ENCODE measurements around the gene ASIC1. TPM values are rescaled to one million over a fixed set of nuclear protein-coding genes. Genes with fewer than 3 reads are reported as not detected.
"Not testable (repeated sequence)": the region's sequence is repeated elsewhere in the genome, so short reads cannot be mapped to it uniquely, and the experiment has no call there.

ASIC1 gene
- total and polyA plus RNA-seq, 7 donors: 1.3 to 6.9 (median 4.2) TPM; not detected in 1

GRCh38 chr12:50082644-50083043 lies 25.2 kb downstream of the ASIC1 start:
- no peaks in the 10 kb centered on the region for H3K27me3 ChIP-seq
- H3K36me3 ChIP-seq: peaks cover 0 to 13% (median 11%) of the 10 kb centered on the region in 4 donors
- H3K4me1 ChIP-seq: peaks cover 0 to 17% (median 11%) of the 10 kb centered on the region in 4 donors
- H3K9me3 ChIP-seq: no peaks in the 10 kb centered on the region
- no peak overlapping the region for H3K4me3 ChIP-seq
- 17 to 70% methylated on average over 7 of the region's 7 CpGs for WGBS, 2 donors
- no peak for TF ChIP-seq POLR2A (IDR thresholded peaks at IDR 0.05)
- no peak for TF ChIP-seq POLR2AphosphoS5 (IDR thresholded peaks at IDR 0.05)
- TF ChIP-seq EP300 (IDR thresholded peaks at IDR 0.05): no peak
- TF ChIP-seq, protein P1, sequence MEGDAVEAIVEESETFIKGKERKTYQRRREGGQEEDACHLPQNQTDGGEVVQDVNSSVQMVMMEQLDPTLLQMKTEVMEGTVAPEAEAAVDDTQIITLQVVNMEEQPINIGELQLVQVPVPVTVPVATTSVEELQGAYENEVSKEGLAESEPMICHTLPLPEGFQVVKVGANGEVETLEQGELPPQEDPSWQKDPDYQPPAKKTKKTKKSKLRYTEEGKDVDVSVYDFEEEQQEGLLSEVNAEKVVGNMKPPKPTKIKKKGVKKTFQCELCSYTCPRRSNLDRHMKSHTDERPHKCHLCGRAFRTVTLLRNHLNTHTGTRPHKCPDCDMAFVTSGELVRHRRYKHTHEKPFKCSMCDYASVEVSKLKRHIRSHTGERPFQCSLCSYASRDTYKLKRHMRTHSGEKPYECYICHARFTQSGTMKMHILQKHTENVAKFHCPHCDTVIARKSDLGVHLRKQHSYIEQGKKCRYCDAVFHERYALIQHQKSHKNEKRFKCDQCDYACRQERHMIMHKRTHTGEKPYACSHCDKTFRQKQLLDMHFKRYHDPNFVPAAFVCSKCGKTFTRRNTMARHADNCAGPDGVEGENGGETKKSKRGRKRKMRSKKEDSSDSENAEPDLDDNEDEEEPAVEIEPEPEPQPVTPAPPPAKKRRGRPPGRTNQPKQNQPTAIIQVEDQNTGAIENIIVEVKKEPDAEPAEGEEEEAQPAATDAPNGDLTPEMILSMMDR (IDR thresholded peaks at IDR 0.05): no peak
- DNase-seq: no peak
- no peak overlapping the region for H3K27ac ChIP-seq
- intact Hi-C loops (cut with DNase I): no loop called here

- no peak for DNase-seq
- H3K4me1 ChIP-seq: peaks cover 0 to 17% (median 11%) of the 10 kb centered on the region in 4 donors
- TF ChIP-seq POLR2AphosphoS5 (IDR thresholded peaks at IDR 0.05) (no peak), POLR2A (IDR thresholded peaks at IDR 0.05) (no peak), EP300 (IDR thresholded peaks at IDR 0.05) (no peak)
- TF ChIP-seq, protein P1 (IDR thresholded peaks at IDR 0.05): no peak
- no peak overlapping the region for H3K4me3 ChIP-seq
- H3K9me3 ChIP-seq: no peaks in the 10 kb centered on the region
- 90 to 97% methylated on average over 1 of the region's 1 CpG for WGBS, 2 donors
- H3K27ac ChIP-seq: no peak overlapping the region
- intact Hi-C loops (cut with DNase I): no loop called here
- peaks cover 0 to 18% (median 14%) of the 10 kb centered on the region in 4 donors for H3K36me3 ChIP-seq
- no peaks in the 10 kb centered on the region for H3K27me3 ChIP-seq
Observed at GRCh38 chr12:50083301-50083700, 25.9 kb downstream of the ASIC1 start.

- 40 to 48% methylated on average over 7 of the region's 7 CpGs for WGBS, 2 donors
- intact Hi-C loops (cut with DNase I): loop anchor here (2.0 kb wide), 2 partner anchors 26 to 82 kb away; partner anchors contain the start of gene CERS5
Observed at GRCh38 chr12:50084409-50084774, 27.0 kb downstream of the ASIC1 start.

GRCh38 chr12:50084775-50085614 lies 27.6 kb downstream of the ASIC1 start, which contains the start of gene SMARCD1:
Gene SMARCD1 (plus strand): TSS chr12:50085342. CDS start chr12:50085370, 28 bp downstream.
- H3K36me3 ChIP-seq: peaks cover 5 to 35% (median 30%) of the 10 kb centered on the region in 4 donors
- H3K27ac ChIP-seq: peak within 1 kb of the TSS; percentile 96 to 99 (median 98)
- TF ChIP-seq, protein P1 (IDR thresholded peaks at IDR 0.05): peak in 1 of 4 experiments; percentile 22
- TF ChIP-seq POLR2AphosphoS5 (IDR thresholded peaks at IDR 0.05) (peak in 2 of 4 donors; percentile 50 to 65), EP300 (IDR thresholded peaks at IDR 0.05) (no peak), POLR2A (IDR thresholded peaks at IDR 0.05) (no peak)
- no peaks in the 10 kb centered on the region for H3K27me3 ChIP-seq
- 0 to 1% methylated on average over 69 of the region's 69 CpGs for WGBS, 2 donors
- peaks cover 0 to 24% (median 11%) of the 10 kb centered on the region in 4 donors for H3K4me1 ChIP-seq
- peak; percentile 96 for DNase-seq
- intact Hi-C loops (cut with DNase I): loop anchor here (2.0 kb wide), 2 partner anchors 26 to 82 kb away; partner anchors contain the start of gene CERS5
- H3K9me3 ChIP-seq: no peaks in the 10 kb centered on the region
- peak within 1 kb of the TSS; percentile 80 to 99 (median 90) for H3K4me3 ChIP-seq

More at GRCh38 chr12:50084409-50084774, 27.0 kb downstream of the ASIC1 start:
- Histone ChIP-seq H3K4me3 (peak overlapping the region; percentile 80 to 99 (median 90)), H3K36me3 (peaks cover 2 to 29% (median 24%) of the 10 kb centered on the region in 4 donors), H3K27ac (peak overlapping the region; percentile 96 to 99 (median 98)), H3K4me1 (peaks cover 0 to 24% (median 11%) of the 10 kb centered on the region in 4 donors)
- not testable (repeated sequence) for H3K9me3 ChIP-seq, H3K27me3 ChIP-seq, DNase-seq

- H3K4me3 ChIP-seq: peak overlapping the region; percentile 80 to 99 (median 90)
- H3K4me1 ChIP-seq: peaks cover 0 to 24% (median 11%) of the 10 kb centered on the region in 4 donors
- H3K9me3 ChIP-seq: no peaks in the 10 kb centered on the region
- no peak for TF ChIP-seq EP300 (IDR thresholded peaks at IDR 0.05)
- no peak for TF ChIP-seq POLR2A (IDR thresholded peaks at IDR 0.05)
- TF ChIP-seq POLR2AphosphoS5 (IDR thresholded peaks at IDR 0.05): no peak
- TF ChIP-seq, protein P1 (IDR thresholded peaks at IDR 0.05): no peak
- 11% methylated on average over 8 of the region's 8 CpGs for WGBS, 2 donors
- peaks cover 5 to 41% (median 36%) of the 10 kb centered on the region in 4 donors for H3K36me3 ChIP-seq
- intact Hi-C loops (cut with DNase I): loop anchor here (2.0 kb wide), 2 partner anchors 25 to 81 kb away; partner anchors contain the start of gene CERS5
- no peak for DNase-seq
- no peaks in the 10 kb centered on the region for H3K27me3 ChIP-seq
- H3K27ac ChIP-seq: peak overlapping the region; percentile 96 to 99 (median 98)
Observed at GRCh38 chr12:50085615-50086072, 28.2 kb downstream of the ASIC1 start.
